A673 (cell line): ENCODE data around the gene SEMA4C.

ENCODE experiments used
- CTCF ChIP-seq: fragments of 300-800, 200-600 bp; sonication (generic); conservative IDR thresholded peaks from 2 replicates; pipeline ENCODE4 v1.5.1; 2017; ENCODE audit warnings: low read depth, mild to moderate bottlenecking, antibody characterized with exemption, low read length, moderate library complexity, mixed read lengths
- EZH2 ChIP-seq: fragments of 200-600 bp; sonication (generic); IDR thresholded peaks from 2 replicates; pipeline ENCODE4 v1.6.1; 2017; ENCODE audit warnings: borderline replicate concordance, low read depth, mild to moderate bottlenecking, mixed read lengths, antibody characterized with exemption, low read length; ENCODE audit not compliant: poor library complexity, severe bottlenecking

- TF ChIP-seq CTCF (no peak), EZH2 (no peak)
Measured at GRCh38 chr2:96856776-96857666, 12.9 kb downstream of the SEMA4C start.
